Measurements from ENCODE around the gene DR1.

DR1 gene

GRCh38 chr1:93345633-93346420 is at the start of gene DR1:
DR1 (plus strand) TSS chr1:93345907; CDS start chr1:93346646, 739 bp downstream.
- peak; percentile 87 for DNase-seq (ENCODE audit: low read depth)

- no peak for DNase-seq (ENCODE audit: low read depth)
Observed at GRCh38 chr1:93296555-93297154, 49.1 kb upstream of the DR1 start.

- no peak for DNase-seq (ENCODE audit: low read depth)
Observed at GRCh38 chr1:93301131-93301530, 44.6 kb upstream of the DR1 start.

- DNase-seq (ENCODE audit: low read depth), result no peak
Observed at GRCh38 chr1:93302078-93302477, 43.6 kb upstream of the DR1 start.

- DNase-seq (ENCODE audit: low read depth), result peak; percentile 26
Observed at GRCh38 chr1:93304716-93305138, 41.0 kb upstream of the DR1 start.

- no peak for DNase-seq (ENCODE audit: low read depth)
Observed at GRCh38 chr1:93306920-93307319, 38.8 kb upstream of the DR1 start.

GRCh38 chr1:93313026-93313425 is 32.7 kb upstream of the DR1 start:
- DNase-seq (ENCODE audit: low read depth), result no peak

GRCh38 chr1:93317207-93317606 is 28.5 kb upstream of the DR1 start:
- no peak for DNase-seq (ENCODE audit: low read depth)

- DNase-seq (ENCODE audit: low read depth), result no peak
Observed at GRCh38 chr1:93317943-93318342, 27.8 kb upstream of the DR1 start.

GRCh38 chr1:93321720-93322119 is 24.0 kb upstream of the DR1 start:
- no peak for DNase-seq (ENCODE audit: low read depth)

- DNase-seq (ENCODE audit: low read depth), result no peak
Observed at GRCh38 chr1:93322349-93322748, 23.4 kb upstream of the DR1 start.

- DNase-seq (ENCODE audit: low read depth), result no peak
Observed at GRCh38 chr1:93323185-93323820, 22.4 kb upstream of the DR1 start.

GRCh38 chr1:93324486-93325464 is 20.9 kb upstream of the DR1 start:
- DNase-seq (ENCODE audit: low read depth), result no peak

GRCh38 chr1:93328809-93329760 is 16.6 kb upstream of the DR1 start:
- no peak for DNase-seq (ENCODE audit: low read depth)

GRCh38 chr1:93330196-93330595 is 15.5 kb upstream of the DR1 start:
- no peak for DNase-seq (ENCODE audit: low read depth)

- no peak for DNase-seq (ENCODE audit: low read depth)
Observed at GRCh38 chr1:93330617-93331016, 15.1 kb upstream of the DR1 start.

- DNase-seq (ENCODE audit: low read depth), result no peak
Observed at GRCh38 chr1:93331412-93331811, 14.3 kb upstream of the DR1 start.

GRCh38 chr1:93332368-93332767 is 13.3 kb upstream of the DR1 start:
- no peak for DNase-seq (ENCODE audit: low read depth)

GRCh38 chr1:93338387-93339146 is 7.1 kb upstream of the DR1 start:
- no peak for DNase-seq (ENCODE audit: low read depth)

- DNase-seq (ENCODE audit: low read depth), result no peak
Observed at GRCh38 chr1:93339171-93339697, 6.5 kb upstream of the DR1 start.
